MCF 10A (cell line): ENCODE measurements around the gene SOD2. TPM values are rescaled to one million over a fixed set of nuclear protein-coding genes. Genes with fewer than 3 reads are reported as not detected.
"Not testable (repeated sequence)": the region's sequence is repeated elsewhere in the genome, so short reads cannot be mapped to it uniquely, and the experiment has no call there.

Experiments
- BruUV-seq: library from RNA; stranded (reverse); fragments of 400-500 nt; replicated peaks from 2 replicates; lab custom pipeline; 2021; lab: Mats Ljungman, UMichigan
- CTCF ChIA-PET: fragments of 300-600 bp; sonication (Branson Sonifier 250); formaldehyde crosslinking; extraction: SDS; loops from one replicate; lab custom pipeline; 2021; ENCODE audit warnings: antibody characterized with exemption, inconsistent platforms; lab: Yijun Ruan, JAX
- POLR2A ChIA-PET: fragments of 300-600, 350-650 bp; sonication (Branson Sonifier 250); formaldehyde crosslinking; extraction: SDS; loops from one replicate; lab custom pipeline; 2020; ENCODE audit warnings: antibody characterized with exemption, inconsistent platforms; lab: Yijun Ruan, JAX
- DNase-seq: peaks from one replicate; pipeline ENCODE4 v3.0.0-alpha.2; 2018; ENCODE audit not compliant: unreplicated experiment
- H3K27ac Mint-ChIP-seq: one replicate; pipeline ENCODE4 v1.8.0; 2022; ENCODE audit warnings: mild to moderate bottlenecking, low read depth, mixed read lengths; ENCODE audit not compliant: unreplicated experiment
- H3K27me3 Mint-ChIP-seq: one replicate; pipeline ENCODE4 v1.8.0; 2022; ENCODE audit warnings: mixed read lengths; ENCODE audit not compliant: insufficient read depth, unreplicated experiment
- H3K36me3 Mint-ChIP-seq: one replicate; pipeline ENCODE4 v1.8.0; 2022; ENCODE audit warnings: mild to moderate bottlenecking, moderate library complexity, mixed read lengths; ENCODE audit not compliant: insufficient read depth, unreplicated experiment
- H3K4me1 Mint-ChIP-seq: one replicate; pipeline ENCODE4 v1.8.0; 2022; ENCODE audit warnings: mixed read lengths; ENCODE audit not compliant: insufficient read depth, unreplicated experiment
- H3K4me3 Mint-ChIP-seq: one replicate; pipeline ENCODE4 v1.8.0; 2022; ENCODE audit warnings: mild to moderate bottlenecking, moderate library complexity, mixed read lengths; ENCODE audit not compliant: unreplicated experiment
- H3K9me3 Mint-ChIP-seq: one replicate; pipeline ENCODE4 v1.8.0; 2022; ENCODE audit warnings: mixed read lengths; ENCODE audit not compliant: unreplicated experiment
- intact Hi-C: fragments of 100-400 bp; cut with micrococcal nuclease; formaldehyde crosslinking; loops from 2 replicates; pipeline ENCODE4 v1.14.1; 2022
- total RNA-seq: library from RNA; stranded (reverse); gene quantifications from 2 replicates; pipeline ENCODE4 v1.2.3, GENCODE V29; 2022
- TF ChIP-seq, protein P1 (sequence below): fragments of 200-600 bp; IDR thresholded peaks from one replicate; pipeline ENCODE4 v1.8.0; 2022; ENCODE audit warnings: antibody characterized with exemption, mild to moderate bottlenecking; ENCODE audit not compliant: unreplicated experiment

Gene SOD2
- total RNA-seq, 1 experiment from 2014 or later = 600 TPM

DNA sequence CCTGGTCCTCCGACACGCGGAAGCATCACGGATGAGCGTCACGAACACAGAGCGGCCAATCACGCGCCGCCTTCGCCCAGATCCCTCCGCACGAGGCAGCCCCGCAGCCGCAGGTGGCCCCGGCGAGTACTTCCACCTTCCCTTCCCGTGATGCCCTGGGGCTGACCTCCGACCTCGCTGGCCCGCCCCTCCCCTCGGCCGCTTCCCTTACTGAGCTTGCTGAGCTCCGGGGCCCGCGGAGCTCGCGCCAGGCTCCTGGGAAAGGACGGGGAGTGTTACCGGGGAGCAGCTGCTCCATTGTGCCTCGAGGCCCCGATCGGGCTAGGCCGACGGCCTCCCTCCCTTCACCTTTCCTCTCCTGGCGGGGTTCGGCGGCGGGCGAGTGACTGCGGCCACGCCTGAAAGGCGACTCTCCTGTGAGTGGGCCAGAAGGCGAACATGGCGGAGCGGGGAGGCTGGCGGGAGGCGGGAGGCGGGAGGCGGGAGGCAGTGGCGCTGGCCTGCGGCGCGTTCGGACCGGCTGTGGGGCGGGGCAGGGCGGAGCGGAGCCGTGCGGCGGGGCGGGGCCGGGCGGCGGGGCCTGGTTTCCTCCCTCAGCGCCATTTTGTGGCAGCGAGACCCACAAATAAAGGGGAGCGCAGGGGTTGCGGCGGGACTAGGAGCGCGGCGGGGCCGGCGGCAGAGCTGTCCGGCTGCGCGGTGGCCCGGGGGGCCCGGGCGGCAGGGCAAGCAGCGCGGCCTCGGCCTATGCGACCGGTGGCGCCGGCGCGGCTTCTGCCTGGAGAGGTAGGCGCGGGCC is 34.1 kb upstream of the SOD2 start, which contains the start of gene WTAP:
Gene WTAP, plus strand, starts transcription at position 589 of the 799 bp plus-strand sequence. CDS start 8,760 bp downstream, outside the sequence.
- H3K4me1 Mint-ChIP-seq = peaks cover 17% of the 10 kb centered on the region
- H3K27me3 Mint-ChIP-seq = no peaks in the 10 kb centered on the region
- CTCF ChIA-PET = interaction anchor here (0.6 to 2.3 kb wide), 8 partner anchors 10 to 64 kb away, joined by 3 to 13 read pairs (median 4); no protein-coding TSS in a partner anchor
- TF ChIP-seq, protein P1, sequence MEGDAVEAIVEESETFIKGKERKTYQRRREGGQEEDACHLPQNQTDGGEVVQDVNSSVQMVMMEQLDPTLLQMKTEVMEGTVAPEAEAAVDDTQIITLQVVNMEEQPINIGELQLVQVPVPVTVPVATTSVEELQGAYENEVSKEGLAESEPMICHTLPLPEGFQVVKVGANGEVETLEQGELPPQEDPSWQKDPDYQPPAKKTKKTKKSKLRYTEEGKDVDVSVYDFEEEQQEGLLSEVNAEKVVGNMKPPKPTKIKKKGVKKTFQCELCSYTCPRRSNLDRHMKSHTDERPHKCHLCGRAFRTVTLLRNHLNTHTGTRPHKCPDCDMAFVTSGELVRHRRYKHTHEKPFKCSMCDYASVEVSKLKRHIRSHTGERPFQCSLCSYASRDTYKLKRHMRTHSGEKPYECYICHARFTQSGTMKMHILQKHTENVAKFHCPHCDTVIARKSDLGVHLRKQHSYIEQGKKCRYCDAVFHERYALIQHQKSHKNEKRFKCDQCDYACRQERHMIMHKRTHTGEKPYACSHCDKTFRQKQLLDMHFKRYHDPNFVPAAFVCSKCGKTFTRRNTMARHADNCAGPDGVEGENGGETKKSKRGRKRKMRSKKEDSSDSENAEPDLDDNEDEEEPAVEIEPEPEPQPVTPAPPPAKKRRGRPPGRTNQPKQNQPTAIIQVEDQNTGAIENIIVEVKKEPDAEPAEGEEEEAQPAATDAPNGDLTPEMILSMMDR = no peak
- intact Hi-C loops = loop anchor here (1.0 to 5.0 kb wide), 2 partner anchors 62 to 125 kb away; partner anchors contain the start of gene TCP1
- POLR2A ChIA-PET = interaction anchor here (0.6 to 18.8 kb wide), 39 partner anchors 8 to 1085 kb away, joined by 3 to 877 read pairs (median 4); partner anchors contain the start of genes ACAT2, MRPL18, SOD2 and TCP1
- peak; percentile 96 for DNase-seq
- H3K9me3 Mint-ChIP-seq = no peaks in the 10 kb centered on the region
- no TSS peak for BruUV-seq
- H3K4me3 Mint-ChIP-seq = peak within 1 kb of the TSS; percentile 93
- peak within 1 kb of the TSS; percentile 98 for H3K27ac Mint-ChIP-seq
- peaks cover 61% of the 10 kb centered on the region for H3K36me3 Mint-ChIP-seq

DNA sequence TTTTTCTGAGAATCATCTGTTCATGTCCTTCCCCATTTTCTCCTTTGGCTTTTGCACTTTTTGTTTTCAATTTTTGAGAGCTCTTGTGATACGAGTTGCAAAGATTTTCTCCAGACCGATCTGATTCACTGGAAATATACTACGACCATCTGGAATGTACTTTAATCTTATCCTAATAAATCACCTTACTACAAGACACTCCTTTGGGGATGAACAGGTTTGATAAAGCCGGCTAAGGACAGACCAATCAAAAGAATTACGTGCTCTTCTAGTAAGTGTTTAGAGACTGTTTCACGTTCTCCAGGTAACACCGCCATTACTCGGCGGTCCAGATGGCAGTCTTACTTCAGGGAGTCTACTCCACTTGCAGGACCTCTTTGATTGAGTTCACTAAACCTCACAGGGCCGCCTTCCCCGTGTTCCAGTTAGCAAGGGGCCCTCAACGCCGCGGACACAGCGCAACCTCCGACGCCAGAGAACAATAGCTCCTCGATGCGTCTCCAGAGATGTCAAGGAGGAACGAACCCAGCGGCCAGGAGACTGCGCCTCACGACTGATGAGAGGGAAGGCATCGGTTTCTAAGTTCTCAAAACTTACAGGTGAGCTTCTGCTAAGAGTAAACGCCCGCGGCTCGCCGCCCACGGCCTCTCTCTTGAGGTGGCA is 33.3 kb upstream of the SOD2 start:
- intact Hi-C loops = loop anchor here (5.0 kb wide), 1 partner anchor 126 kb away; no protein-coding TSS in a partner anchor
- POLR2A ChIA-PET = interaction anchor here (0.7 to 18.8 kb wide), 38 partner anchors 8 to 1084 kb away, joined by 3 to 877 read pairs (median 5); partner anchors contain the start of genes ACAT2, MRPL18, SOD2 and TCP1

DNA sequence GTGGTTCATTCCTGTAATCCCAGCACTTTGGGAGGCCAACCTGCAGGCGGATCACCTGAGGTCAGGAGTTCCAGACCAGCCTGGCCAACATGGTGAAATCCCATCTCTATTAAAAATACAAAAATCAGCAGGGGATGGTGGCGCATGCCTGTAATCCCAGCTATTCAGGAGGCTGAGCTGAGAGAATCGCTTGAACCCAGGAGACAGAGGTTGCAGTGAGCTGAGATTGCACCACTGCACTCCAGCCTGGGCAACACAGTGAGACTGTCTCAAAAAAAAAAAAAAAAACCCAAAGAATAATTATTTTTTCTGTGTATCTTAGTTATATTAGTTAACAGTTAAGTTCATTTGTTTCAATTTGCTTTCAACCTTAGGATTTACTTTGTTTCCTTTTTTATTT is 32.2 kb upstream of the SOD2 start:
- Mint-ChIP-seq H3K36me3 (peaks cover 43% of the 10 kb centered on the region), H3K4me1 (peaks cover 17% of the 10 kb centered on the region), H3K27ac (peak overlapping the region; percentile 98), H3K4me3 (peak overlapping the region; percentile 93)
- not testable (repeated sequence) for H3K9me3 Mint-ChIP-seq, DNase-seq, H3K27me3 Mint-ChIP-seq, BruUV-seq
- CTCF ChIA-PET = interaction anchor here (1.8 to 2.3 kb wide), 2 partner anchors 8 to 34 kb away, joined by 11 to 13 read pairs; no protein-coding TSS in a partner anchor
- intact Hi-C loops = loop anchor here (5.0 kb wide), 1 partner anchor 127 kb away; no protein-coding TSS in a partner anchor
- POLR2A ChIA-PET = interaction anchor here (0.8 to 18.8 kb wide), 8 partner anchors 7 to 318 kb away, joined by 3 to 877 read pairs (median 38); partner anchors contain the start of genes MRPL18, SOD2 and TCP1

More for the DNA sequence above, 33.3 kb upstream of the SOD2 start:
- Mint-ChIP-seq H3K4me1 (peaks cover 17% of the 10 kb centered on the region), H3K27ac (peak overlapping the region; percentile 98), H3K9me3 (no peaks in the 10 kb centered on the region), H3K4me3 (peak overlapping the region; percentile 93), H3K27me3 (no peaks in the 10 kb centered on the region), H3K36me3 (peaks cover 55% of the 10 kb centered on the region)
- TF ChIP-seq, protein P1 = no peak
- DNase-seq = no peak
- TSS peak; percentile 78 for BruUV-seq
- CTCF ChIA-PET = interaction anchor here (0.7 to 2.3 kb wide), 6 partner anchors 9 to 65 kb away, joined by 3 to 13 read pairs (median 4); no protein-coding TSS in a partner anchor

DNA sequence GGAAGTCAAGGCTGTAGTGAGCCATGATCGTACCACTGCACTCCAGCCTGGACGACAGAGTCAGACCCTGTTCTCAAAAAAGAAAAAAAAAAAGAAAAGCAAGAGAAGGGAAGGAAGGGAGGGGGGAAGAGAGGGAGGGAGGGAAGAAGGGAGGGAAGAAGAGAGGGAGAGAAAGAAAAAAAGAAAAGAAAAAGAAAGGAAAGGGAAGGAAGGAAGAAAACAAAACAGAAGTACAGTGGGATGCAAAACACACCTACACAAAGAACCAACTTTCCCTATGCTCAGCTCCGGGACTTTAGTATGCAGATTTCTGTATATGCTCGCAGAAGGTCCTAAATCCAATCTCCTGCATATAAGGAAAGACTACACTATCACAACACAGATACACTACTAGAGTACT is 31.7 kb upstream of the SOD2 start:
- BruUV-seq = no TSS peak
- no peaks in the 10 kb centered on the region for H3K27me3 Mint-ChIP-seq
- no peaks in the 10 kb centered on the region for H3K9me3 Mint-ChIP-seq
- POLR2A ChIA-PET = interaction anchor here (2.9 to 18.8 kb wide), 5 partner anchors 7 to 318 kb away, joined by 15 to 877 read pairs (median 198); partner anchors contain the start of genes MRPL18, SOD2 and TCP1
- intact Hi-C loops = loop anchor here (5.0 kb wide), 1 partner anchor 128 kb away; no protein-coding TSS in a partner anchor
- H3K36me3 Mint-ChIP-seq = peaks cover 39% of the 10 kb centered on the region
- H3K27ac Mint-ChIP-seq = no peak overlapping the region
- TF ChIP-seq, protein P1 = no peak
- DNase-seq = no peak
- peak overlapping the region; percentile 93 for H3K4me3 Mint-ChIP-seq
- CTCF ChIA-PET = interaction anchor here (2.7 kb wide), 1 partner anchor 33 kb away, joined by 10 read pairs; no protein-coding TSS in a partner anchor
- peaks cover 17% of the 10 kb centered on the region for H3K4me1 Mint-ChIP-seq
